WTC11 (cell line): ENCODE data around the gene UTY.

Experiments
- CTCF ChIP-seq: fragments of 200-600 bp; IDR thresholded peaks from 2 replicates; pipeline ENCODE4 v1.8.0; 2022; ENCODE audit warnings: antibody characterized with exemption
- E2F4 ChIP-seq: sonication (generic); formaldehyde crosslinking; IDR thresholded peaks from 2 replicates; pipeline ENCODE4 v1.8.1; 2022; ENCODE audit warnings: low read depth, mild to moderate bottlenecking, moderate library complexity, missing genetic modification reagents, borderline replicate concordance
- ESRRA ChIP-seq: sonication (generic); formaldehyde crosslinking; IDR thresholded peaks from 2 replicates; pipeline ENCODE4 v1.8.1; 2022; ENCODE audit warnings: mild to moderate bottlenecking, missing genetic modification reagents, borderline replicate concordance
- GABPB1 ChIP-seq: sonication (generic); formaldehyde crosslinking; IDR thresholded peaks from 2 replicates; pipeline ENCODE4 v1.8.1; 2023; ENCODE audit warnings: mild to moderate bottlenecking, missing genetic modification reagents
- JUN ChIP-seq: sonication (generic); formaldehyde crosslinking; IDR thresholded peaks from 2 replicates; pipeline ENCODE4 v1.8.0; 2023; ENCODE audit warnings: mild to moderate bottlenecking, missing genetic modification reagents
- MAX ChIP-seq: sonication (generic); formaldehyde crosslinking; IDR thresholded peaks from 2 replicates; pipeline ENCODE4 v1.8.0; 2022; ENCODE audit warnings: mild to moderate bottlenecking, missing genetic modification reagents
- MLX ChIP-seq: sonication (generic); formaldehyde crosslinking; IDR thresholded peaks from 2 replicates; pipeline ENCODE4 v1.8.1; 2023; ENCODE audit warnings: mild to moderate bottlenecking, missing genetic modification reagents, moderate library complexity
- MXD4 ChIP-seq: fragments of 250-450 bp; sonication (Bioruptor Pico); IDR thresholded peaks from 2 replicates; pipeline ENCODE4 v1.8.0; 2021; ENCODE audit warnings: mild to moderate bottlenecking, moderate library complexity, borderline replicate concordance
- NR2C2 ChIP-seq: sonication (generic); formaldehyde crosslinking; IDR thresholded peaks from 2 replicates; pipeline ENCODE4 v1.8.0; 2022; ENCODE audit warnings: mild to moderate bottlenecking, missing genetic modification reagents
- NR3C1 ChIP-seq: sonication (generic); formaldehyde crosslinking; conservative IDR thresholded peaks from 2 replicates; pipeline ENCODE4 v1.8.1; 2023; ENCODE audit warnings: low read depth, mild to moderate bottlenecking, missing genetic modification reagents

DNA sequence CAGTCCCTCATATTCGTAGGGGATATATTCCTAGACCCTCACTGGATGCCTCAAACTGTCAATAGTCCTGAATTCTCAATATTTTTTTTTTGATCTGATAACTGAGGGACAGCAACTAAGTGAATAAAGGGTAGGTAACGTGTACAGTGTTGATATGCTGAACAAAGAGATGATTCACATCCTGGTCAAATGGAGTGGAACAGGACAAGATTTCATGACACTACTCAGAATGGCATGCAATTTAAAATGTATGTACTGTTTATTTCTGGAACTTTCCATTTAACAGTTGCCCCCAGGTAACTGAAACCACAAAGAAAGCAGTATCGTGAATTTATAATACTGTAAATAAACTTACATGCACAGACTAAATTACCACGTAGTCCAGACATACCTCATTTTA is 128.4 kb downstream of the UTY start:
- TF ChIP-seq JUN (CRISPR knock-in tag) (no peak), GABPB1 (CRISPR knock-in tag) (no peak), E2F4 (CRISPR knock-in tag) (no peak), MAX (CRISPR knock-in tag) (no peak), MLX (CRISPR knock-in tag) (no peak), ESRRA (CRISPR knock-in tag) (no peak), CTCF (no peak), NR3C1 (CRISPR knock-in tag) (no peak), MXD4 (CRISPR knock-in tag) (no peak), NR2C2 (CRISPR knock-in tag) (no peak)
